Neuron (in vitro differentiated cells): ENCODE data around the gene SNU13.
"Not testable (repeated sequence)": the region's sequence is repeated elsewhere in the genome, so short reads cannot be mapped to it uniquely, and the experiment has no call there.

Source experiments
- H2AFZ ChIP-seq: one replicate; pipeline ENCODE4 v1.6.1; 2013; ENCODE audit warnings: low read depth, mild to moderate bottlenecking, inconsistent platforms, low read length, moderate library complexity
- H3K27me3 ChIP-seq: one replicate; pipeline ENCODE4 v1.6.1; 2013; ENCODE audit warnings: low read length; ENCODE audit not compliant: insufficient read depth
- H3K36me3 ChIP-seq: one replicate; pipeline ENCODE4 v1.6.1; 2013; ENCODE audit warnings: low read length; ENCODE audit not compliant: insufficient read depth
- H3K4me1 ChIP-seq: one replicate; pipeline ENCODE4 v1.6.1; 2013; ENCODE audit warnings: low read length; ENCODE audit not compliant: insufficient read depth
- H3K4me3 ChIP-seq: 2 replicates; pipeline ENCODE4 v1.5.1; 2013; ENCODE audit warnings: mild to moderate bottlenecking, low read length, moderate library complexity
- H3K9me3 ChIP-seq: one replicate; pipeline ENCODE4 v1.6.1; 2013; ENCODE audit warnings: low read length

The SNU13 gene

GRCh38 chr22:41650229-41650628 is 38.4 kb downstream of the SNU13 start:
- H3K9me3 ChIP-seq = no peaks in the 10 kb centered on the region
- no peak overlapping the region for H3K4me3 ChIP-seq
- H2AFZ ChIP-seq = no peak overlapping the region
- H3K36me3 ChIP-seq = peaks cover 83% of the 10 kb centered on the region
- H3K27me3 ChIP-seq = no peaks in the 10 kb centered on the region
- no peaks in the 10 kb centered on the region for H3K4me1 ChIP-seq

- Histone ChIP-seq H3K4me3 (no peak overlapping the region), H2AFZ (no peak overlapping the region), H3K27me3 (no peaks in the 10 kb centered on the region), H3K4me1 (no peaks in the 10 kb centered on the region), H3K9me3 (no peaks in the 10 kb centered on the region), H3K36me3 (peaks cover 77% of the 10 kb centered on the region)
Observed at GRCh38 chr22:41648432-41648831, 40.2 kb downstream of the SNU13 start.

- Histone ChIP-seq H2AFZ (no peak overlapping the region), H3K4me1 (no peaks in the 10 kb centered on the region), H3K36me3 (peaks cover 74% of the 10 kb centered on the region), H3K4me3 (no peak overlapping the region), H3K27me3 (no peaks in the 10 kb centered on the region), H3K9me3 (no peaks in the 10 kb centered on the region)
Observed at GRCh38 chr22:41647771-41648170, 40.9 kb downstream of the SNU13 start.

GRCh38 chr22:41642331-41643110 is 46.1 kb downstream of the SNU13 start:
- Histone ChIP-seq H3K36me3 (peaks cover 76% of the 10 kb centered on the region), H3K27me3 (no peaks in the 10 kb centered on the region), H2AFZ (no peak overlapping the region), H3K4me3 (no peak overlapping the region), H3K4me1 (no peaks in the 10 kb centered on the region), H3K9me3 (no peaks in the 10 kb centered on the region)

- no peaks in the 10 kb centered on the region for H3K4me1 ChIP-seq
- no peaks in the 10 kb centered on the region for H3K27me3 ChIP-seq
- no peaks in the 10 kb centered on the region for H3K9me3 ChIP-seq
- no peak overlapping the region for H2AFZ ChIP-seq
- peaks cover 77% of the 10 kb centered on the region for H3K36me3 ChIP-seq
- no peak overlapping the region for H3K4me3 ChIP-seq
Observed at GRCh38 chr22:41641854-41642253, 46.8 kb downstream of the SNU13 start.

- H3K27me3 ChIP-seq = no peaks in the 10 kb centered on the region
- H2AFZ ChIP-seq = no peak overlapping the region
- H3K4me1 ChIP-seq = no peaks in the 10 kb centered on the region
- H3K9me3 ChIP-seq = no peaks in the 10 kb centered on the region
- peaks cover 88% of the 10 kb centered on the region for H3K36me3 ChIP-seq
- H3K4me3 ChIP-seq = no peak overlapping the region
Observed at GRCh38 chr22:41638748-41639147, 49.9 kb downstream of the SNU13 start.

GRCh38 chr22:41638124-41638523 is 50.5 kb downstream of the SNU13 start:
- H3K4me1 ChIP-seq = no peaks in the 10 kb centered on the region
- no peaks in the 10 kb centered on the region for H3K27me3 ChIP-seq
- peaks cover 91% of the 10 kb centered on the region for H3K36me3 ChIP-seq
- no peak overlapping the region for H3K4me3 ChIP-seq
- H3K9me3 ChIP-seq = no peaks in the 10 kb centered on the region
- H2AFZ ChIP-seq = no peak overlapping the region

GRCh38 chr22:41637623-41638022 is 51.0 kb downstream of the SNU13 start:
- H3K9me3 ChIP-seq = not testable (repeated sequence)

GRCh38 chr22:41636467-41636866 is 52.2 kb downstream of the SNU13 start:
- H3K4me3 ChIP-seq = no peak overlapping the region
- H3K36me3 ChIP-seq = peaks cover 84% of the 10 kb centered on the region
- no peaks in the 10 kb centered on the region for H3K27me3 ChIP-seq
- H3K4me1 ChIP-seq = no peaks in the 10 kb centered on the region
- H2AFZ ChIP-seq = no peak overlapping the region
- H3K9me3 ChIP-seq = no peaks in the 10 kb centered on the region

More at GRCh38 chr22:41637623-41638022, 51.0 kb downstream of the SNU13 start:
- not testable (repeated sequence) for H3K4me3 ChIP-seq, H2AFZ ChIP-seq, H3K27me3 ChIP-seq, H3K4me1 ChIP-seq
- H3K36me3 ChIP-seq = peaks cover 88% of the 10 kb centered on the region

GRCh38 chr22:41634610-41635009 is 54.1 kb downstream of the SNU13 start:
- not testable (repeated sequence) for H3K4me1 ChIP-seq, H3K9me3 ChIP-seq, H3K27me3 ChIP-seq, H2AFZ ChIP-seq, H3K4me3 ChIP-seq
- peaks cover 74% of the 10 kb centered on the region for H3K36me3 ChIP-seq

- H2AFZ ChIP-seq, H3K4me1 ChIP-seq: not testable (repeated sequence)
- H3K36me3 ChIP-seq = peaks cover 72% of the 10 kb centered on the region
Observed at GRCh38 chr22:41631615-41632014, 57.1 kb downstream of the SNU13 start.

GRCh38 chr22:41631115-41631514 is 57.6 kb downstream of the SNU13 start:
- not testable (repeated sequence) for H3K4me3 ChIP-seq, H3K4me1 ChIP-seq, H3K9me3 ChIP-seq, H3K27me3 ChIP-seq, H2AFZ ChIP-seq
- peaks cover 68% of the 10 kb centered on the region for H3K36me3 ChIP-seq

More at GRCh38 chr22:41631615-41632014, 57.1 kb downstream of the SNU13 start:
- not testable (repeated sequence) for H3K4me3 ChIP-seq, H3K27me3 ChIP-seq, H3K9me3 ChIP-seq

GRCh38 chr22:41625577-41625976 is 63.1 kb downstream of the SNU13 start:
- Histone ChIP-seq H3K27me3 (no peaks in the 10 kb centered on the region), H3K4me1 (peaks cover 6% of the 10 kb centered on the region), H3K36me3 (peaks cover 58% of the 10 kb centered on the region), H2AFZ (no peak overlapping the region), H3K9me3 (peaks cover 9% of the 10 kb centered on the region), H3K4me3 (no peak overlapping the region)
